SJCRH30 (cell line): ENCODE measurements around the gene ARFGEF2. TPM values are rescaled to one million over a fixed set of nuclear protein-coding genes. Genes with fewer than 3 reads are reported as not detected.
A peak's percentile ranks its signal among the peaks of the same experiment; 100 is the strongest.

Source experiments
- DNase-seq, 2 experiments: peaks; one replicate each; pipeline ENCODE4 v3.0.0-alpha.2; 2015 to 2020
- H3K27ac ChIP-seq: fragments of 250-450 bp; sonication (Bioruptor Pico); 2 replicates; pipeline ENCODE4 v1.5.1; 2020; ENCODE audit warnings: mild to moderate bottlenecking, moderate library complexity
- H3K27me3 ChIP-seq: fragments of 250-450 bp; sonication (Bioruptor Pico); 2 replicates; pipeline ENCODE4 v1.5.1; 2020; ENCODE audit warnings: mild to moderate bottlenecking, moderate library complexity
- H3K36me3 ChIP-seq: fragments of 250-450 bp; sonication (Bioruptor Pico); 2 replicates; pipeline ENCODE4 v1.5.1; 2020; ENCODE audit warnings: mild to moderate bottlenecking, moderate library complexity
- H3K4me1 ChIP-seq: fragments of 250-450 bp; sonication (Bioruptor Pico); 2 replicates; pipeline ENCODE4 v1.5.1; 2020; ENCODE audit warnings: mild to moderate bottlenecking, moderate library complexity
- H3K4me3 ChIP-seq: fragments of 250-450 bp; sonication (Bioruptor Pico); 2 replicates; pipeline ENCODE4 v1.5.1; 2020; ENCODE audit warnings: mild to moderate bottlenecking, moderate library complexity
- H3K9me3 ChIP-seq: fragments of 250-450 bp; sonication (Bioruptor Pico); replicated peaks from 2 replicates; pipeline ENCODE4 v1.5.1; 2020; ENCODE audit warnings: mild to moderate bottlenecking, moderate library complexity
- total RNA-seq: library from RNA; depleted of rRNA; stranded (reverse); fragments of >200 nt; shearing (Covaris generic); gene quantifications from 2 replicates; pipeline ENCODE4 v1.2.3, GENCODE V29; 2014

The ARFGEF2 gene
- total RNA-seq, 1 experiment from 2014 or later: 38.2 TPM

DNA sequence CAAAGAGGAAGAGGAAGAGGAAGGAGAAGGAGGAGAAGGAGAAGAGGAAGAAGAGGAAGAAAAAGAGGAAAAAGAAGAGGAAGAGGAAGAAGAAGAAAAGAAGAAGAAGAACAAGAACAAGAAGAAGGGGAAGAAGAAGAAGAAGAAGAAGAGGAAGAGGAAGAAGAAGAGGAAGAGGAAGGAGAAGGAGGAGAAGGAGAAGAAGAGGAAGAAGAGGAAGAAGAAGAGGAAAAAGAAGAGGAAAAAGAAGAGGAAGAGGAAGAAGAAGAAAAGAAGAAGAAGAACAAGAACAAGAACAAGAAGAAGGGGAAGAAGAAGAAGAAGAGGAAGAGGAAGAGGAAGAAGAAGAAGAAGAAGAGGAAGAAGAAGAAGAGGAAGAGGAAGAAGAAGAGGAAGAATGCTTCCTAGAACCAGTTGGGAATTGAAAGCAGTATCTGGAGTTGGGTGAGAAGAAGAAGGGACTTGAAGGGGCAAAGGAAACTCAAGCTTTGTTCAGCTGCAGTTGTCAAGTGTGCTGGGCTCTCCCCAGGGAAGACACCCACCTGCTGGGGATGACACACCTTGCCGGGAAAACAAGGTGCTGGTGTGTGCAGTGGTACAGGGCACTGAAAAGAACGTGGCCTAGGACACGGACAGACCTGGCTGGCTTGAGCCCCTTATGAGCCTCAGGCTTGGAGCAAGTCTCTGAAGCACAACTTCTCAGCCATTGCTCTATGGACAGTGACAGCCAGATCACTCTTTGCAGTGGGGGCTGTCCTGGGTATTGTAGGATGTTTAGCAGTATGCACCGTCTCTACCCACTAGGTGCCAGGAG, 30.1 kb upstream of the ARFGEF2 start:
- no peak overlapping the region for H3K27ac ChIP-seq

DNA sequence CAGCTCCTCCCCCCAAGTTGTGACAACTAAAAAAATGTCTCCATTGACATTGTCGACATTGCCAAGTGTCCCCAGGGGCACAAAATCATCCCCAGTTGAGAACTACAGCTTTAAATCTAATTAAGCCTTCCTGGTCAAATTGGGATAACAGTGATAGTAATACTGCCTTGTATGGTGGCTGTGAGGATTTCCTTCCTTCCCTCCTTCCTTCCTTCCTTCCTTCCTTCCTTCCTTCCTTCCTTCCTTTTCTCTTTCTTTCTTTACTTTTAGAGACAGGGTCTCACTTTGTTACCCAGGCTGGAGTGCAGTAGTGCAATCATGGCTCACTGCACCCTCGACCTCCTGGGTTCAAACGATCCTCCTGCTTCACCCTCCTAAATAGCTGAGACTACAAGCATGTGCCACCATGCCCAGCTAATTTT, 29.5 kb upstream of the ARFGEF2 start:
- H3K4me3 ChIP-seq: no peak overlapping the region
- no peak overlapping the region for H3K27ac ChIP-seq
- no peaks in the 10 kb centered on the region for H3K27me3 ChIP-seq
- H3K9me3 ChIP-seq: no peaks in the 10 kb centered on the region
- H3K4me1 ChIP-seq: peaks cover 15% of the 10 kb centered on the region
- DNase-seq: no peak
- no peaks in the 10 kb centered on the region for H3K36me3 ChIP-seq

More for the DNA sequence above, 30.1 kb upstream of the ARFGEF2 start:
- DNase-seq: no peak
- Histone ChIP-seq H3K36me3 (no peaks in the 10 kb centered on the region), H3K4me3 (no peak overlapping the region), H3K27me3 (no peaks in the 10 kb centered on the region), H3K9me3 (no peaks in the 10 kb centered on the region), H3K4me1 (peaks cover 12% of the 10 kb centered on the region)

DNA sequence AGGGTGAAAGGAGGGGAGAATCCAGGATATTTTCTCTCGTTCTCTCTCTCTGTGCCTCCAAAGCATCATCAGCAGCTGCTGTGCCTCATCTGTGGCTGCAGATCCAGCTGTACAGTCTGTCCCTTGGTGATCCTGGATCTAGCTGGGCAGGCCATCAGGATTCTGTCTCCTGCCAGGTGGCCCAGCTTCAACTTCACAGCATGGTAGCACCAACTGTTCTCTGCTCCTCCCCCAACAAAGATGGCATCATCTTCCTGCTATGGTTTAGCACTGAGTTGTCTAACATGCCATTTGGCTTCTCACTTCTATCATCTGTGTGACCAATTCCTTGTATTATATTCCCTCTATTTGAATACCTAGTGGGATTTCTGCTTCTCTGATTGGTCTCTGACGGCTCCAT, 28.6 kb upstream of the ARFGEF2 start:
- H3K4me1 ChIP-seq: peaks cover 23% of the 10 kb centered on the region
- peak overlapping the region; percentile 43 for H3K27ac ChIP-seq
- H3K36me3 ChIP-seq: no peaks in the 10 kb centered on the region

DNA sequence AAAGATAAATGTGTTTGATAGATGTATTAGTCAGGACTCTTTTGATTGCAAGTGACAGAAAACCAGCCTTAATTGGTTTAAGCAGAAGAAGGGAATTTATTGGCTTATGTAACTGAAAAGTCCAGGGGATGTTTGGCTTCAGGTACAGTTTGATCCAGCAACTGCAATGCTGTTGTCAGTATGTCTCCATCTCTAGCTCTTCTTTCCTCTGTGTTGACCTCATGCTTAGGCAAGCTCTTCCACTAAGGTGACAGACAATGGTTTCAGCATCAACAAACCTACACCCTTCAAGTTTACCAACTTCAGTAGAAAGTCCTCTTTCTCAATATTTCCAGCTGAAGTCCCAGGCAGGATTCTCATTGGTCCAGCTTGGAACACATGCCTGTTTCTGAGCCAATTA, 28.1 kb upstream of the ARFGEF2 start:
- H3K36me3 ChIP-seq: no peaks in the 10 kb centered on the region
- H3K27ac ChIP-seq: peak overlapping the region; percentile 43
- no peak for DNase-seq
- H3K4me1 ChIP-seq: peaks cover 28% of the 10 kb centered on the region
- H3K27me3 ChIP-seq: no peaks in the 10 kb centered on the region
- no peaks in the 10 kb centered on the region for H3K9me3 ChIP-seq
- H3K4me3 ChIP-seq: no peak overlapping the region

More for the DNA sequence above, 28.6 kb upstream of the ARFGEF2 start:
- peak; percentile 88 to 93 for DNase-seq
- no peaks in the 10 kb centered on the region for H3K9me3 ChIP-seq
- no peaks in the 10 kb centered on the region for H3K27me3 ChIP-seq
- no peak overlapping the region for H3K4me3 ChIP-seq

DNA sequence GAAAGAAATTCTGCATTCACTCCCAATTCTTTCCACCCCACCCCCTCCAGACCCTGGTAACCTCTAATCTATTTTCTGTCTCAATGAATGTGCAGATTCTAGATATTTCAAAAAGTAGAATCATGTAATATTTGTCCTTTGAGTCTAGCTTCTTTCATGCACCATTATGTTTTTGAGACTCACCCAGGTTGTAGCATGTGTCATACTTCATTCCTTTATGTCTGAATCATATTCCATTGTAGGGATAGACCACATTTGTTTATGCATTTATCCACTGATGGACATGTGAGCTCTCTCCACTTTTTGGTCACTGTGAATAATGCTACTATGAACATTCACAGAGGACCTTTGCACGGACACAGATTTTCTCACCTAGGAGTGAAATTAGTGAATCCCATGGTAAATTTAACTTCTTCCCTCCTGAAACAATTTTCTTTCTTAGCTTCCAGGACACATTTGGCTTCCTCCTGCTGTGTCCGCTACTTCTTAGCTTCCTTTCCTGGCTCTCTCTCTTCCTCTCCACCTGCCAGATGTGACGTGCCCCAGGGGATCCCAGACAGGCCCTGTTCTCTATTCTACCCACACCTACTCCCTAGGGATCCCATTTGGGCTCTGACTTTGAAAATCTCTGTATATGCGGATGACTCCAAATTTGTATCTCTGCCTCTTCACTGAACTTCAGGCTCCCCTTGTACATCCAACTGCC, 24.1 kb upstream of the ARFGEF2 start:
- H3K4me1 ChIP-seq: peaks cover 25% of the 10 kb centered on the region
- H3K36me3 ChIP-seq: no peaks in the 10 kb centered on the region
- H3K27me3 ChIP-seq: no peaks in the 10 kb centered on the region
- H3K9me3 ChIP-seq: no peaks in the 10 kb centered on the region
- H3K4me3 ChIP-seq: no peak overlapping the region
- peak overlapping the region; percentile 40 for H3K27ac ChIP-seq
- DNase-seq: peak; percentile 67 to 72

DNA sequence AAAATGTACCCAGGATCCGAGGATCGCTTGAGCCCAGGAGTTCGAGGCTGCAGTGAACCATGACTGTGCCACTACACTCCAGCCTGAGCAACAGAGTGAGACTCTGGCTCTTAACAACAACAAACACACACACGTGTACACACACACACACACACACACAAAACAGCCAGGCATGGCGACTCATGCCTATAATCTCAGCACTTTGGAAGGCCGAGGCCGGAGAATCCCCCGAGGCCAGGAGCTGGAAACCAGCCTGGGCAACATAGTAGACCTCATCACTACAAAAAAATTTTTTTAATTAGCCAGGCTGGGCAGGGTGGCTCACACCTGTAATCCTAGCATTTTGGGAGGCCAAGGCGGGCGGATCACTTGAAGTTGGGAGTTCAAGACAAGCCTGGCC, 23.3 kb upstream of the ARFGEF2 start:
- no peak overlapping the region for H3K27ac ChIP-seq
- H3K9me3 ChIP-seq: no peaks in the 10 kb centered on the region
- no peak overlapping the region for H3K4me3 ChIP-seq
- no peaks in the 10 kb centered on the region for H3K36me3 ChIP-seq
- no peak for DNase-seq
- no peaks in the 10 kb centered on the region for H3K27me3 ChIP-seq
- peaks cover 17% of the 10 kb centered on the region for H3K4me1 ChIP-seq

DNA sequence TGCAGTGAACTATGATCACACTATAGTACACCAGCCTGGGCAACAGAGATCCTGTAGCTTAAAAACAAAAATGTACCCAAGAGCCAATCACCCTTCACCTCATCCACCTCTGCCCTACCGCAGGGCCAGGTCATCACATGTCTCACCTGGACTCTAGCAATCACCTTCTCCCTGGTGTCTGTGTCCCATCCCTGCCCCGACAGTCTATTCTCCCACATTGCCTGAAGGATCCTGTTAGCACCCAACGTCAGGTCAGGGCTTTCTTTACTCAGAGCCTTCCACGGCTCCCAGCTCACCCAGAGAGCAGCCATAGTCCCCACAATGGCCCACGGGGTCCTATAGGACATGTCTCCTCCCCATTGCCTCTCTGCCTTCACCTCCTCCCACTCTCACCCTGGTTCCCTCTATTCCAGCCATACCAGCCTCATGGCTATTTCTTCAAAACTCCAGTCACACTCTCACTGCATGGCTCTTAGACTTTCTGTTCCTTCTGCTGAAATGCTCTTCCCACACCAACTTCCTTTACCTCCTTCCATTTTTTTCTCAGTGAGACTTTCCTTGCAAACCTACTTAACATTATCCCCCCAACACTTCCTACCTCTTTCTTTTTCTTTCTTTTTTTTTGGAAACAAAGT, 22.5 kb upstream of the ARFGEF2 start:
- Histone ChIP-seq H3K9me3 (no peaks in the 10 kb centered on the region), H3K36me3 (no peaks in the 10 kb centered on the region), H3K4me3 (no peak overlapping the region), H3K27ac (no peak overlapping the region), H3K27me3 (no peaks in the 10 kb centered on the region), H3K4me1 (peaks cover 15% of the 10 kb centered on the region)
- no peak for DNase-seq

DNA sequence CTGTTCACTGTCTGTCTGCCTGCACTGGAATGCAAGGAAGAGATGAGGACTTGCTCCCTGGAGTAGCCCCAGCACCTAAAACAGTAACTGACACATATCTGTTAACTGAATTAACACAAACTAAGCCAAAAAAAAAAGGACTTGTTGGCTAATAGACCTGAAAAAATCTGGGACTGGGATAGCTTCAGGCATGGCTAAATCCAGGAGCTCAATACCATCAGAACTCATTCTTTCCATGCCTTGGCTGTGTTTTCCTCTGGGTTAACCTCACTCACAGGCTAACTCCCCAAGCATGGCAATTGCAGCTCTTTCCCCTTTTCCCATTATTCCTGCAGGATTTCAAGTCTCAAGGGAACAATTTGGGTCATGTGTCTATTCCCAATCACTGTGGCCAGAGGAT, 21.6 kb upstream of the ARFGEF2 start:
- Histone ChIP-seq H3K9me3 (no peaks in the 10 kb centered on the region), H3K27me3 (no peaks in the 10 kb centered on the region), H3K36me3 (no peaks in the 10 kb centered on the region), H3K4me3 (no peak overlapping the region), H3K4me1 (peaks cover 22% of the 10 kb centered on the region), H3K27ac (no peak overlapping the region)
- no peak for DNase-seq

DNA sequence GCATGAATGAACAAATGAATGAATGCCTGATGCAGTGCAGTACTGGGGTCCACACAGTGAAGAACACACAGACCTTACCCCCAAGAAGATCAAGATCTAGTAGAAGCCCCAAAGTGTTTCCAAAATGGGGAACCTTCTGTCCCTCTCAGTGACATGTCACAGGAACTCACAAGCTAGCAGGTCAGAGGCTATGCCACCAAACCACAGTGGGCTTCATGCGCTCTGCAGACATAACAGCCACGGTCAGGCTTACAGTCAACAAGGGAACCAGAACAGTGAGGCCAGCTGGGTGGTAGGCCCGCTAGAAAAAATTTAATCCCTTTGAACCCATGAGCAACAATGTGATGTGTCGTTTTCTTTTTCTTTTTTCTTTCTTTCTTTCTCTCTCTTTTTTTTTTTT, 20.2 kb upstream of the ARFGEF2 start:
- no peaks in the 10 kb centered on the region for H3K9me3 ChIP-seq
- H3K36me3 ChIP-seq: no peaks in the 10 kb centered on the region
- H3K27ac ChIP-seq: no peak overlapping the region
- H3K4me3 ChIP-seq: no peak overlapping the region
- H3K27me3 ChIP-seq: no peaks in the 10 kb centered on the region
- no peak for DNase-seq
- H3K4me1 ChIP-seq: peaks cover 30% of the 10 kb centered on the region

DNA sequence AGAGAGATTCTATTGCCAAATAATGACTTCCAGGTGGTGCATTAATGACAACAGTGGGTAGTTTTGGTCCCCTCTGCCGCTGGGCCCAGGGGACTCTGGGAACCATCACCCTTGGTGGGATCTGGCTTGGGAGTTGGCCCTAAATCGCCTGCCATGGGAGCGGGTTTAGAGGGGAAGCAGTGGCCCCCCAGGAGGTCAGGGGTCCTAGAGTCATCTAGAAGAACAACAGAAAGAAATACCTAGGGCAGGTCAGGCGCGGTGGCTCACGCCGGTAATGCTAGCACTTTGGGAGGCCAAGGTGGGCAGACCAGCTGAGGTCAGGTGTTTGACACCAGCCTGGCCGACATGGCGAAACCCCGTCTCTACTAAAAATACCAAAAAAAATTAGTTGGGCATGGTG, 17.8 kb upstream of the ARFGEF2 start:
- H3K27me3 ChIP-seq: no peaks in the 10 kb centered on the region
- H3K4me3 ChIP-seq: no peak overlapping the region
- no peak overlapping the region for H3K27ac ChIP-seq
- DNase-seq: no peak
- no peaks in the 10 kb centered on the region for H3K9me3 ChIP-seq
- H3K36me3 ChIP-seq: no peaks in the 10 kb centered on the region
- H3K4me1 ChIP-seq: peaks cover 26% of the 10 kb centered on the region

DNA sequence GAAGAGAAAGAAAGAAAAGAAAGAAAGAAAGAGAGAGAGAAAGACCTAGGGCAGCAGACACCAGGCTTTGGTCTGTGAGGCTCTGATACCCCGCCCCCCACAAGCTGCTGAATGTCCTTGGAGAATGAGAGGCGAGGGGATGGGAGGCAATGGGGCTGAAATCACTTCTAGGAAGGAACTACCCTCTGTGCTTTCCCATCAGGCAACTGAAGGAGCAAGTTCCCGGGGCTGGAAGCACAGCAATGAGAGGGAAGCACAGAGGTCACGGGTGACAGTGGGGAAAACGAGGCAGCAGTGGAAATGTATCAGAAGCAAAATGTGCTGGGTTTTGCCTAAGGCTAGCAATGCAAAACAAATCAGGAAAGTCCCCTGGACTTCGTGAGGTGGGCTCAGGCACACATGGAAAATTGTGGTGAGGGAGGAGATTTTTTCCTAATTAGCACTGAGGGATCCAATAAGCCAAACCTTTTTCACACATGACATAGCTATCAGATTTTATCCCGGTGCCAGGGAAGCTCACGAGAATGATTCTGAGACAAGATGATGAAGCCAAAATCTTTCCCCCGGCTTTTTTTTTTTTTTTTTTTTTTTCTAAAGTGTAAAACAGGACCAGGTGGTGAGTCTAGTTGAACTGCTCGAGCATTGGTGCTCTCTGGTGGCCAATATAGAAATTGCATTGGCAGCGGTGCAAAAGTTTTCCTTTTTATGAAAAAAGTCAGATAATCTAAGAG, 16.8 kb upstream of the ARFGEF2 start:
- H3K27ac ChIP-seq: peak overlapping the region; percentile 6; the same call in 1 of the 2 replicates
- DNase-seq: peak; percentile 80 to 95
- H3K9me3 ChIP-seq: peaks cover 3% of the 10 kb centered on the region

DNA sequence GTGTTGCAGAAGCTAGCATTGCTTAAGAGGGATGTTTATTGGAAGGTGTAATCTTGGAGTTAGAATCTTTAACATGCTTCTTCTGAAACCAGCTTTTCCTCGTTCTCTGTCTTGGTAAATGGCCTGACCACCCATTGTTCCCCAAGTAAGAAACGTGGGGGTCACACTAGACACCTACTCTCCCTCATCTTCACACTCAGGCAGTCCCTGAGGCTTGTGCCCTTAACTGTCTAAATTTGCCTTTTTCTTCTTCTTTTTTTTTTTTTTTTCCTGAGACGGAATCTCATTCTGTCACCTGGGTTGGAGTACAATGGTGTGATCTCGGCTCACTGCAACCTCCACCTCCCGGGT, 16.2 kb upstream of the ARFGEF2 start:
- Histone ChIP-seq H3K4me3 (peak overlapping the region; percentile 32; the same call in 1 of the 2 replicates), H3K27me3 (no peaks in the 10 kb centered on the region), H3K36me3 (no peaks in the 10 kb centered on the region), H3K27ac (no peak overlapping the region; the same call in 1 of the 2 replicates), H3K4me1 (peaks cover 26% of the 10 kb centered on the region), H3K9me3 (peaks cover 3% of the 10 kb centered on the region)
- no peak for DNase-seq

More for the DNA sequence above, 16.8 kb upstream of the ARFGEF2 start:
- Histone ChIP-seq H3K27me3 (no peaks in the 10 kb centered on the region), H3K4me3 (peak overlapping the region; percentile 32), H3K36me3 (no peaks in the 10 kb centered on the region), H3K4me1 (peaks cover 26% of the 10 kb centered on the region)

DNA sequence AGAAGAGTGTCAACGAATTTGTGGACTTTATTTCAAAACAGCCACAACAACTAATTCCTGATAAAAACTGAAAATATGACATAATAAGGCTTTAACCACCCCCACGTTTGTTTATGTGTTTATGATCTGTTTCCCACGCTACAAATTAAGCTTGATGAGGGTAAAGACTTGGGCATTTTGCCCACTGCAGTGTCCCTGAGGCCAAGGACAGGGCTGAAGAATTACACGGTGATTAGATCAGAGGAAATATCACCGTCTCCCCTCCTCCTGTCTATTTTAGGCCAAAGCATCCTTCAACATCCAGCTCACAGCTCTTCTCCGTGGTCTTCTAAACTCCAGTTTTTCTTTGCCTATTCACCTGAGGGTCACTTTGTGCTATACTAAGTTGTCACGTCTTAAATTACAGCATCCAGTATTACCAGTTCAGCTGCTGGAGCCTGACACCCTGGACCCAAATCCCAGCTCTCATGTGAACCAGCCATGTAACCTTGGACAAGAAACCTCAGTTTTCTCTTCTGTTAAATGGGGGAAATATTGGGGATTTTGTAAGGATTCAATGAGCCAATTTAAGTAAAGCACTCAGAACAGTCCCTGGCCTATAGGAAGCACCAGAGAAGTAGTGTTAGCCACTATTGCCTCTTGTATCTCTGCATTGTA, 15.2 kb upstream of the ARFGEF2 start:
- H3K27me3 ChIP-seq: no peaks in the 10 kb centered on the region
- H3K9me3 ChIP-seq: peaks cover 3% of the 10 kb centered on the region
- peak; percentile 78 to 92 for DNase-seq
- peaks cover 26% of the 10 kb centered on the region for H3K4me1 ChIP-seq
- H3K36me3 ChIP-seq: no peaks in the 10 kb centered on the region
- peak overlapping the region; percentile 20 for H3K27ac ChIP-seq
- H3K4me3 ChIP-seq: no peak overlapping the region

DNA sequence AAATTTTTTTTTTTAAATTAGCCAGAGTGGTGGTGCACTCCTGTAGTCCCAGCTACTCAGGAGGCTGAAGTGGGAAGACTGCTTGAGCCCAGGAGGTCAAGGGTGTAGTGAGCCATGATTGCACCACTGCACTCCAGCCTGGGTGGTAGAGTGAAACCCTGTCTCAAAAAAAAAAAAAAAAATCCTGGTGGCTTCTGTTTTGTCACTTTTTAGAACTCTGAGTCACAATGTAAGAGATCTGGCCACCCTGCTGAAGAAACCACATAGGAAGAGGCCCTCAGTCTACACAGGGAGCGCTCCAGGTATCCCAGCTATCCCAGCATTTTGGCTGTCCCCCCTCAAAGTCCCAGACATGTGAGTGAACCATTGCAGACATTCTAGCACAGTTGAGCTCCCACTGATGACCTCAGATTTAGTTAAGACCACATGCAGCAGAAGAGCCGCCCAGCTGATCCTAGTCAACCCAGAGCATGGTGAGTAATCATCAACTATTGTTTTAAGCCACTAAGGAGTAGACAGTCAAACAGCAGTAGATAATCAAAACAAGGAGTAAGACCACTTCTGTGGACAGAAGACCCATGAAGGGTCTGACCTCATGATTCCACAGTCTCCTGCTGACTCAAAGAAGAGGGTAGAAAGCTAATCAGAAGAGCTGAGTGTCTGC, 12.7 kb upstream of the ARFGEF2 start:
- no peak overlapping the region for H3K4me3 ChIP-seq
- DNase-seq: no peak
- peaks cover 3% of the 10 kb centered on the region for H3K9me3 ChIP-seq
- peaks cover 26% of the 10 kb centered on the region for H3K4me1 ChIP-seq
- H3K27ac ChIP-seq: no peak overlapping the region
- no peaks in the 10 kb centered on the region for H3K36me3 ChIP-seq
- no peaks in the 10 kb centered on the region for H3K27me3 ChIP-seq
